HG03469 (cell line): ENCODE data around the gene PRDM15.

Experiments used
- ATAC-seq: cut with Tn5 transposase; IDR thresholded peaks from one replicate; pipeline ENCODE4 v1.9.1; 2021; ENCODE audit warnings: mild to moderate bottlenecking, moderate library complexity, moderate number of reproducible peaks; ENCODE audit not compliant: unreplicated experiment

Gene PRDM15

DNA sequence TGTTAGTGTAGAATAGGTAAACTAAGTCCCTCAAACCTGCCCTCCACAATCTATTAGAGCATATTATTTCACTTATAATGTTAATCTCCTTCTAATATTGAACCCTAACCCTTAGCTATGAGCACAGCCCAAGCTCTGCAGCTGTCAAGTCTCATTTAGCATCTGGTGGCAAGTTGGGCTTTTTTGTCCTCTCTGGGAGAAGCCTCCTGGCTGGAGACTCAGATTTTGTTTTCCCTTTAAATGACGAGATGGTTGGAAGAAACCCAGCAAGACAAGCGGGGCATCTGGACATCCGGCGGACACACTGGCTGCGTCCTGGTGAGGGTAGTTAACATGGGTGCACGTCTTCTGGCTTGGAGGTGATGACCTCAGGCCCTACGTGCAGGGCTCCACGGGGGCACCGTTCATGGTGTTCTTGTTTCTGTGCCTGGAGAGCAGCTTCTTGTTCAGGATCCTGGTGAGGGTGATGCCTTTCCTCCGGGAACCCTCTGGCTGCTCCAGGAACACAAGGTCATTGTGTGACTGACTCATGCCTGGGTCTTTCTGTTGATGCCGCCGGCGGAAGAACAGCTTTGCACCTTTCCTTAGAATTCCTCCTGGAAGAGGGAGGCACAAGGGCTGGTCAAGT is 9.7 kb upstream of the PRDM15 start:
- ATAC-seq: no peak

DNA sequence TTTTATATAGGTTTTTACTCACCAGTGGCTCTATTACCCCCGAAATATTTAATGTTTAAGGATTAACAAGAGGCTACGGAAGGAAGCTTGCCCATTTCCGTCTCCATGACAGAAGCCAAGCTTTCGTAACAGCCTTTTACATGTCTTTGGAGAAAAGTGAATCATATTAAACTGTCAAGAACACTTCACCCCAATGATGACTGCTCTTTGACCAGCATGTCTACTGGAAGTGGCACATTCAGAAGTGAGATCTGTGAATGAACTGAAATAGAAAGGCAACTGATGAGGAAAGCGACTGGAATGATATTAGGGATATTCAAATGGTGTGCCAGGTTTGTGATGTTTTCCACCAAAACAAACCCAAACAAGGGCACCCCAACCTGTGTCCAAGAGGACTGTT is 8.5 kb upstream of the PRDM15 start:
- no peak for ATAC-seq

- no peak for ATAC-seq
Observed at GRCh38 chr21:41886328-41886727, 7.2 kb upstream of the PRDM15 start.

- ATAC-seq: no peak
Observed at GRCh38 chr21:41885341-41886024, 6.3 kb upstream of the PRDM15 start.

DNA sequence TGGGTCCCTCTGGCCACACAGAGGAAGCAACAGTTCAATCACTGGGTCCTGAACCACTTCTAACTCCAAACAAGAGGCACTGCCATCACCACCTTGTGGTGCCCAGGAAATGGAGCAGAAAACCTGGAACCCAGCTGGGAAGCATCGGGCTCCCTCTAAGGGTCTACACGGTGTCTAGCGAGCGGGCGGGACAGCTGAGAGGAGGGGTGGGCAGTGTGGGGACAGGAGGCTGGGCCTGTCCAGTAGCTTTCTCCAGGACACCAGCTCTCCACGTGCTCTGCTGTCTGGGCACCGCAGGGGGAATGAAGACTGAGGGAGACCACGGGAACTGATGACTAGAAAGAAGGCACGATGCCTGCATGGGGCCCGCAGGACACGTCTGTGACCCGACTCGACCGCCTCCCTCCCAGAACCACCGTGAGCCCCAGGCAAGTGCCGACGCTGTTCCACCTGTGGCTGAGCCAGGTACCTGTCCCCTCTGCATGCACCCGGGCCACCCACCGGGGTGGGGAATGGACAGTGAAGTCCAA is 5.4 kb upstream of the PRDM15 start:
- ATAC-seq: no peak

DNA sequence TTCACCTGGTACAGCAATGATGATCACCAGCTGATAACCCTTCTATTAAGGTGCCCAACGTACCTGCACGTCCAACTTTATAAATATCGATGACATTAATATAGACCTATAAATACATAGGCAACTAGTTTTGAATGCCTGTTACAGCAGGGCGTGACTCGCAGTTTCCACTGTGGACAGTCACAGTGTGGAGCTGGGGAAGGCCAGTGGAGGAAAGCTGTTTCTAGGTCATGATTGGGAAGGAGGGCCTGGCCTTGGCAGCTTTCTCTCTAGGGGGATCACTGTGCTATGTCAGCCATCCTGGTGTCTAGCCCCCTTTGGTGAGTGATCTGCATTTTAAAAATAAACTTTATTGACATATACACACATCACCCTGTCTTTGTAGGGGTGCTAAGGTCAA is 4.4 kb upstream of the PRDM15 start:
- ATAC-seq: no peak

- no peak for ATAC-seq
Observed at GRCh38 chr21:41881051-41881450, 1.9 kb upstream of the PRDM15 start.

GRCh38 chr21:41880153-41880552 is 1.0 kb upstream of the PRDM15 start:
- no peak for ATAC-seq

DNA sequence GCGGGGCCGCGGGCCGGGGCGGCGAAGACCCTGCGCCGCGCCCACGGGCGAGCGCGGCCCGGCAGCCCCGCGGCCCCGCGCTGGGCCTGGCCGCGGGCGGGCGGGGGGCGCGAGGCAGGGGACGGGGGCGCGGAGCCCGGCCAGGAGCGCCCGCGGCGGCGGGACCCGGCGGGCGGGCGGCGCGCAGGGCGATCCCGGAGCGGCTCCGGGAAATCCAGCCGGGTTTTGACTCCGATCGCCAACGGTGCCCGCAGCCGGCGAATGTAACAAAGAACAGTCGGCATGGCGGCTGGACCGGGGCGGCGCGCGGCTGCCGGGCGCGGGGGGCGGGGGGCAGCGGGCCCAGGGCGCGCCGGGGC is 334 bp downstream of the PRDM15 start:
- ATAC-seq: no peak

DNA sequence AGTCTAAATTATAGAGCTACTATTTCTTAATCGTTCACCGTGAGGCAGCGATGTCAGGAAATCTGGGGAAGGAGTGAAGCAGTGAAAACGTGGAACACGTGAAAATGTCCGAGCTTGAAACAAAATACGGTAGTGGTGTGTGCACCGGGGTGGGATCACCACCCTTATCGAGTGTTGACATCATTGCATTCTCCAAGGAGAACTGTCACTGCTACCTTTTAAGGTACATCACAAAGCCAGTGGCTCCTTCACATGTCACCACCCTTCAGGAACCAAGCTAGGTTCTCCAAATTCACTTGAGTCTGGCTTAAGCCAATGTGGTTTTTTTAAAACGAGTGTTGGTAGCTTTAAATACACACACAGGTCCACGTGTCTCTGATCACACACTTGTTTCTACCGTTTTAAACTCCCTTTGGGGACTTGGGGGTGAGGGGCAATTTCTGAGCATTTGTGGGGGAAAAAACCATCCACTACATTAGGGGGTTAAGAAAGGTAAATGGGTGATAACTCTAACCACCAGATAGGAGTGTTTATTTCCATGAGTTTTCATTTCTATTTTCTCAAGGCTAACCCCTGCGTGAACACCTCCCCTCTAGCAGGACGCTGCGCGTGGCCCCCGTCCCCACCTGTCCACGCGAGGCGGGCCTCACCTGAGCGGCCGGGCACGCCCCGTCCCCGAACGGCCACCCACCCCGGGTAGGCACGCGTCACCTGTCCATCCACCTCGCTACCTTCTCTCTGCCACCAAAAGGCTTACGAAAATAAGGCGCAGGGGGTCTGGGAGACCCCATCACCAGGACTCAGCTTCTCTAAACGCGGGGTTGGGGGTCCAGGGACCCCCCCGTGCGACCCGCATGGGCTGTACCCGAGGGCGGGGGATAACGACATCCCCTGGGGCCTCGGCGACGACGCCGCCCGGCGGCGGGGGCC is 978 bp downstream of the PRDM15 start:
- ATAC-seq: no peak

- no peak for ATAC-seq
Observed at GRCh38 chr21:41876928-41877652, 2.1 kb downstream of the PRDM15 start.

GRCh38 chr21:41876396-41876795 is 2.7 kb downstream of the PRDM15 start:
- ATAC-seq: no peak

- ATAC-seq: no peak
Observed at GRCh38 chr21:41875086-41875485, 4.1 kb downstream of the PRDM15 start.

DNA sequence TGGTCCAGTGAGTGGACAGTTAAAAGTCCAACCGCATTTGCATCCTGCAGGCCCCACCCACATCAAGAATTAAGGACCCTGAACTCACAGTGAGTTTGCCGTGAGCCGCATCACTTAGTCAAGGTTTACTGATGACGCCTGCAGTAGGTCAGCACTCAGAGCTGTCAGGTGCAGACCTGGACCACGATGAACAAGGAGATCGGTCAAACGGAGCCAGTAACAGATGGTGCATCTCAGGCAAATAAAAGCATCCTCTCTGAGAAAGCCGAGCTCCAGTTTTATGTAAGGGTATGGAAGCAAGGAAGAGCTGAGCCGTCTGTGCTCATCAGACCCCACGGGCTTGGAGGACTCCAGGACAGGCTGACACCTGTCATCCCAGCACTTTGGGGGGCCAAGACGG is 4.5 kb downstream of the PRDM15 start:
- no peak for ATAC-seq

- no peak for ATAC-seq
Observed at GRCh38 chr21:41873426-41873825, 5.7 kb downstream of the PRDM15 start.

DNA sequence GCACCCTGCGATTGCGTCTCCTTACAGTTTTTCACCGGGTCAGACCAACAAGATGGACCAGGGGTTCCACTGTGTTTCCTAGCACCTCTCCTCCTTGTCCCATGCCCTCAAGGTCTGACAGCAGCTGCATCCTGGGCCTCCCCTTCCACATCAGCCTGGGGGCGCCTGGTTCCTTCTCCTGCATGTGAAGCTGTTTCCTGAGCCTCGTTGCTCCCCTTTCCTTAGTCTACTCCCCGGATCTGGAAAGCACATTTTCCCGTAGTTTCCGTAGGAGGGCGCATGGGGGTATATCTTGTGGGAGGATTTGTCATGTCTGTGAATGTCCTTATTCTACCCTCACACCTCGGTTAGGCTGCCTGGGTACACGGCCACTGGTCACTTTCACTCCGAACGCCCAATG is 6.1 kb downstream of the PRDM15 start:
- no peak for ATAC-seq

GRCh38 chr21:41871293-41872030 is 7.7 kb downstream of the PRDM15 start:
- no peak for ATAC-seq

DNA sequence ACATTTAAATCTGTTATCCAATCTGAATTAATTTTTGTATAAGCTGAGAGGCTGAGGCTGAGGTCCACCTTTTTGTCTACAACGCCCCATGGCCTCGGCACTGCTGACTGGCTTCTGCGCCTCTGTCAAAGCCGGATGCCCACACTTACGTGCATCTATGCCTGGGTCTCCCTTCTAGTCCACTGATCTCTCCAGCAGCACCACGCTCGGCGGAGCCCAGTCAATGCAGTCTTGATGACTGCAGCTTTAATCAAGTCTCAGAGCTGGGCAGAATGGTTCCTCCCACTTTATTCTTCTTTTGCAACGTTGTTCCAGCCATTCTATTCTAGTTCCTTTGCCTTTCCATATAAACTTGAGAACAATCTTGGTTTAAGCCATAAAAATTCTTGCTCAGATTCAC is 9.4 kb downstream of the PRDM15 start:
- ATAC-seq: no peak

- no peak for ATAC-seq
Observed at GRCh38 chr21:41868062-41868710, 11.0 kb downstream of the PRDM15 start.

- no peak for ATAC-seq
Observed at GRCh38 chr21:41867313-41867712, 11.8 kb downstream of the PRDM15 start.
